IMR-90 (cell line): ENCODE measurements around the gene LYRM9.

Source experiments
- BHLHE40 ChIP-seq: fragments of 150-350 bp; IDR thresholded peaks from 2 replicates; pipeline ENCODE4 v1.6.1; 2016; ENCODE audit warnings: mild to moderate bottlenecking, low read depth, low read length
- FOS ChIP-seq: fragments of 150-350 bp; IDR thresholded peaks from 2 replicates; pipeline ENCODE4 v1.6.1; 2016; ENCODE audit warnings: low read depth, low read length
- MAFK ChIP-seq: IDR thresholded peaks from 2 replicates; pipeline ENCODE4 v1.6.1; 2012; ENCODE audit warnings: low read depth, low read length, improper control_type of control experiment
- MAZ ChIP-seq: IDR thresholded peaks from 2 replicates; pipeline ENCODE4 v1.6.1; 2012; ENCODE audit warnings: low read depth, mild to moderate bottlenecking, low read length, improper control_type of control experiment, moderate library complexity, borderline replicate concordance
- MXI1 ChIP-seq: IDR thresholded peaks from 2 replicates; pipeline ENCODE4 v1.6.1; 2012; ENCODE audit warnings: low read depth, mild to moderate bottlenecking, low read length, moderate library complexity, borderline replicate concordance
- NFE2L2 ChIP-seq: fragments of 150-350 bp; IDR thresholded peaks from 2 replicates; pipeline ENCODE4 v1.6.1; 2016; ENCODE audit warnings: low read depth, mild to moderate bottlenecking, low read length
- POLR2A ChIP-seq: IDR thresholded peaks from 2 replicates; pipeline ENCODE4 v1.6.1; 2012; ENCODE audit warnings: mild to moderate bottlenecking, low read depth, low read length
- RAD21 ChIP-seq: IDR thresholded peaks from 2 replicates; pipeline ENCODE4 v1.6.1; 2012; ENCODE audit warnings: low read length, improper control_type of control experiment
- RFX5 ChIP-seq: IDR thresholded peaks from 2 replicates; pipeline ENCODE4 v1.8.0; 2012; ENCODE audit warnings: low read depth, mild to moderate bottlenecking, low read length, moderate library complexity
- SMC3 ChIP-seq: fragments of 150-350 bp; IDR thresholded peaks from 2 replicates; pipeline ENCODE4 v1.6.1; 2016; ENCODE audit warnings: low read depth, mild to moderate bottlenecking, antibody characterized with exemption, low read length, moderate library complexity
- TF ChIP-seq, protein P1 (sequence below): conservative IDR thresholded peaks from 2 replicates; pipeline ENCODE4 v1.5.1; 2012; ENCODE audit warnings: mild to moderate bottlenecking, low read depth, low read length, improper control_type of control experiment
- TF ChIP-seq, protein P2 (sequence below): fragments of 150-350 bp; IDR thresholded peaks from 2 replicates; pipeline ENCODE4 v1.6.1; 2017; ENCODE audit warnings: mild to moderate bottlenecking, antibody characterized with exemption, low read length, low read depth

DNA sequence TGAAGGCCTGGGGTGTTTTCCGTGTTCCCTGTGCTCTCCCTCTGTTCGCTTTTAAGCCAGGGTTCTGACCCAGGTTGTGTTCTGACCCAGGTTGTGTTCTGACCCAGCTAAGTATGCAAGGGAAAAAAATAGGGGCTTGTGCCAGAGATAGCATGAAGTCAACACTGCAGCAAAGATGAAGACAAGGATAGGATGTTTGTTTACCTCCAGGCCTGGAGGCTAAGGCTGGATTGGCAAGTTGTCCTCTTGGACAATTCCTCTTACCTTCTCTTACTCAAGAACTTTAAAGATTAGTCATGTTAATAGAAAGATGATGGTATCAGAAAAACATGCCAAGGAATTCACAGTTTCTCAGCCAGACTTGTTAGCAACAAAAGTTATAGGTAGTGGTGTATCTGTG lies 19.4 kb downstream of the LYRM9 start:
- TF ChIP-seq POLR2A (no peak), FOS (no peak), RFX5 (no peak), MAFK (no peak), RAD21 (no peak), MXI1 (no peak), SMC3 (no peak), BHLHE40 (no peak), NFE2L2 (no peak), MAZ (no peak)
- TF ChIP-seq, protein P1, sequence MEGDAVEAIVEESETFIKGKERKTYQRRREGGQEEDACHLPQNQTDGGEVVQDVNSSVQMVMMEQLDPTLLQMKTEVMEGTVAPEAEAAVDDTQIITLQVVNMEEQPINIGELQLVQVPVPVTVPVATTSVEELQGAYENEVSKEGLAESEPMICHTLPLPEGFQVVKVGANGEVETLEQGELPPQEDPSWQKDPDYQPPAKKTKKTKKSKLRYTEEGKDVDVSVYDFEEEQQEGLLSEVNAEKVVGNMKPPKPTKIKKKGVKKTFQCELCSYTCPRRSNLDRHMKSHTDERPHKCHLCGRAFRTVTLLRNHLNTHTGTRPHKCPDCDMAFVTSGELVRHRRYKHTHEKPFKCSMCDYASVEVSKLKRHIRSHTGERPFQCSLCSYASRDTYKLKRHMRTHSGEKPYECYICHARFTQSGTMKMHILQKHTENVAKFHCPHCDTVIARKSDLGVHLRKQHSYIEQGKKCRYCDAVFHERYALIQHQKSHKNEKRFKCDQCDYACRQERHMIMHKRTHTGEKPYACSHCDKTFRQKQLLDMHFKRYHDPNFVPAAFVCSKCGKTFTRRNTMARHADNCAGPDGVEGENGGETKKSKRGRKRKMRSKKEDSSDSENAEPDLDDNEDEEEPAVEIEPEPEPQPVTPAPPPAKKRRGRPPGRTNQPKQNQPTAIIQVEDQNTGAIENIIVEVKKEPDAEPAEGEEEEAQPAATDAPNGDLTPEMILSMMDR: no peak
- TF ChIP-seq, protein P2, sequence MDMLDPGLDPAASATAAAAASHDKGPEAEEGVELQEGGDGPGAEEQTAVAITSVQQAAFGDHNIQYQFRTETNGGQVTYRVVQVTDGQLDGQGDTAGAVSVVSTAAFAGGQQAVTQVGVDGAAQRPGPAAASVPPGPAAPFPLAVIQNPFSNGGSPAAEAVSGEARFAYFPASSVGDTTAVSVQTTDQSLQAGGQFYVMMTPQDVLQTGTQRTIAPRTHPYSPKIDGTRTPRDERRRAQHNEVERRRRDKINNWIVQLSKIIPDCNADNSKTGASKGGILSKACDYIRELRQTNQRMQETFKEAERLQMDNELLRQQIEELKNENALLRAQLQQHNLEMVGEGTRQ: no peak
